ENCODE measurements around the gene GOLGA8N. TPM values are rescaled to one million over a fixed set of nuclear protein-coding genes. Genes with fewer than 3 reads are reported as not detected.

GOLGA8N gene
- 0.27 and 0.34 TPM in 2 replicates for total RNA-seq

GRCh38 chr15:32593151-32593550 is at the start of gene GOLGA8N:
Gene GOLGA8N, plus strand, starts transcription at chr15:32593456.

GRCh38 chr15:32615051-32615870 is 22.0 kb downstream of the GOLGA8N start, which contains the start of gene ARHGAP11A:
Gene ARHGAP11A, plus strand, starts transcription at chr15:32615504. Its CDS starts 708 bp downstream, at chr15:32616212.

GRCh38 chr15:32641517-32642059 is 48.3 kb downstream of the GOLGA8N start, which contains the start of gene SCG5:
Gene SCG5, plus strand, starts transcription at chr15:32641710. Its CDS starts 1,883 bp downstream, at chr15:32643593.

Other genes with a start within 250 kb of the GOLGA8N start
- not detected in 2 replicates for gene GOLGA8K, start 190.2 kb upstream of the GOLGA8N start, total RNA-seq
- gene GOLGA8O, start 137.8 kb upstream of the GOLGA8N start, total RNA-seq: not detected in 2 replicates
- gene ARHGAP11A, start 22.0 kb downstream of the GOLGA8N start, total RNA-seq: 21.2 and 21.6 TPM in 2 replicates
- 0.30 and 0.60 TPM in 2 replicates for gene SCG5, start 48.3 kb downstream of the GOLGA8N start, total RNA-seq
- 0.05 and 1.6 TPM in 2 replicates for gene GREM1, start 124.5 kb downstream of the GOLGA8N start, total RNA-seq

Data from mammary microvascular endothelial cell (primary cell).